ENCODE measurements around the gene JTB. TPM values are rescaled to one million over a fixed set of nuclear protein-coding genes. Genes with fewer than 3 reads are reported as not detected.
A peak's percentile ranks its signal among the peaks of the same experiment; 100 is the strongest.

JTB gene
- total RNA-seq, 4 donors from 2014 or later, result 145 to 213 (median 182) TPM

GRCh38 chr1:153962088-153963029 is 15.1 kb downstream of the JTB start:
- H3K4me1 ChIP-seq, result peaks cover 72% of the 10 kb centered on the region
- TF ChIP-seq CTCF (IDR thresholded peaks at IDR 0.05) (no peak), POLR2A (IDR thresholded peaks at IDR 0.05) (no peak), EP300 (IDR thresholded peaks at IDR 0.05) (no peak), POLR2AphosphoS5 (IDR thresholded peaks at IDR 0.05) (no peak)
- H3K36me3 ChIP-seq, result peaks cover 16% of the 10 kb centered on the region
- 16% methylated on average over 8 of the region's 16 CpGs for WGBS
- H3K27me3 ChIP-seq, result no peaks in the 10 kb centered on the region
- H3K27ac ChIP-seq, result peak overlapping the region; percentile 95
- peak overlapping the region; percentile 70 for H3K4me3 ChIP-seq
- no peaks in the 10 kb centered on the region for H3K9me3 ChIP-seq
- no peak for DNase-seq (ENCODE audit: low spot score in 2 of 2)

- Histone ChIP-seq H3K27me3 (no peaks in the 10 kb centered on the region), H3K9me3 (no peaks in the 10 kb centered on the region), H3K27ac (peak overlapping the region; percentile 95), H3K36me3 (peaks cover 16% of the 10 kb centered on the region), H3K4me1 (peaks cover 77% of the 10 kb centered on the region), H3K4me3 (peak overlapping the region; percentile 70)
- no peak for DNase-seq (ENCODE audit: low spot score in 2 of 2)
- TF ChIP-seq CTCF (IDR thresholded peaks at IDR 0.05) (no peak), POLR2A (IDR thresholded peaks at IDR 0.05) (no peak), POLR2AphosphoS5 (IDR thresholded peaks at IDR 0.05) (no peak), EP300 (IDR thresholded peaks at IDR 0.05) (no peak)
- 68% methylated on average over 4 of the region's 4 CpGs for WGBS
Observed at GRCh38 chr1:153961421-153961820, 16.1 kb downstream of the JTB start.

- Histone ChIP-seq H3K27ac (peak overlapping the region; percentile 92), H3K9me3 (no peaks in the 10 kb centered on the region), H3K36me3 (peaks cover 16% of the 10 kb centered on the region), H3K27me3 (no peaks in the 10 kb centered on the region), H3K4me3 (no peak overlapping the region), H3K4me1 (peaks cover 77% of the 10 kb centered on the region)
- no peak for DNase-seq (ENCODE audit: low spot score in 2 of 2)
- WGBS, result 75% methylated on average over 8 of the region's 11 CpGs
- TF ChIP-seq POLR2A (IDR thresholded peaks at IDR 0.05) (no peak), POLR2AphosphoS5 (IDR thresholded peaks at IDR 0.05) (no peak), EP300 (IDR thresholded peaks at IDR 0.05) (no peak), CTCF (IDR thresholded peaks at IDR 0.05) (no peak)
Observed at GRCh38 chr1:153960206-153960605, 17.3 kb downstream of the JTB start.

GRCh38 chr1:153959454-153959853 is 18.0 kb downstream of the JTB start:
- no peak for DNase-seq (ENCODE audit: low spot score in 2 of 2)
- no peaks in the 10 kb centered on the region for H3K27me3 ChIP-seq
- peaks cover 76% of the 10 kb centered on the region for H3K4me1 ChIP-seq
- peaks cover 22% of the 10 kb centered on the region for H3K36me3 ChIP-seq
- TF ChIP-seq POLR2A (IDR thresholded peaks at IDR 0.05) (no peak), EP300 (IDR thresholded peaks at IDR 0.05) (no peak), POLR2AphosphoS5 (IDR thresholded peaks at IDR 0.05) (no peak), CTCF (IDR thresholded peaks at IDR 0.05) (no peak)
- H3K9me3 ChIP-seq, result no peaks in the 10 kb centered on the region
- H3K27ac ChIP-seq, result peak overlapping the region; percentile 92
- 60% methylated on average over 3 of the region's 3 CpGs for WGBS
- H3K4me3 ChIP-seq, result no peak overlapping the region

GRCh38 chr1:153958961-153959260 is 18.6 kb downstream of the JTB start:
- DNase-seq (ENCODE audit: low spot score in 2 of 2), result no peak
- Histone ChIP-seq H3K4me1 (peaks cover 71% of the 10 kb centered on the region), H3K36me3 (peaks cover 27% of the 10 kb centered on the region), H3K4me3 (peak overlapping the region; percentile 96), H3K9me3 (no peaks in the 10 kb centered on the region), H3K27me3 (no peaks in the 10 kb centered on the region), H3K27ac (peak overlapping the region; percentile 92)
- 14% methylated on average over 4 of the region's 4 CpGs for WGBS
- no peak for TF ChIP-seq POLR2A (IDR thresholded peaks at IDR 0.05)
- no peak for TF ChIP-seq POLR2AphosphoS5 (IDR thresholded peaks at IDR 0.05)
- no peak for TF ChIP-seq CTCF (IDR thresholded peaks at IDR 0.05)
- TF ChIP-seq EP300 (IDR thresholded peaks at IDR 0.05), result no peak
